Cardiac fibroblast (primary cell): ENCODE data around the gene EFCC1.

Source experiments
- DNase-seq, 2 donors: peaks; one replicate each; pipeline versions ENCODE4 v3.0.0 to v3.0.0-alpha.2; 2010; ENCODE audit warnings: low read depth in 2 of 2
- H3K4me3 ChIP-seq, 2 donors: replicated peaks in 1 of 2; 1 replicate in 1 of 2; 2 replicates in 1 of 2; pipeline ENCODE4 v1.5.1; 2011; ENCODE audit warnings: low read depth in 2 of 2, low read length in 2 of 2, mild to moderate bottlenecking in 2 of 2, moderate library complexity in 1 of 2
- TF ChIP-seq, protein P1 (sequence below): IDR thresholded peaks from one replicate; pipeline ENCODE4 v1.5.1; 2011; ENCODE audit warnings: low read depth, mild to moderate bottlenecking, low read length, inconsistent platforms

The EFCC1 gene

DNA sequence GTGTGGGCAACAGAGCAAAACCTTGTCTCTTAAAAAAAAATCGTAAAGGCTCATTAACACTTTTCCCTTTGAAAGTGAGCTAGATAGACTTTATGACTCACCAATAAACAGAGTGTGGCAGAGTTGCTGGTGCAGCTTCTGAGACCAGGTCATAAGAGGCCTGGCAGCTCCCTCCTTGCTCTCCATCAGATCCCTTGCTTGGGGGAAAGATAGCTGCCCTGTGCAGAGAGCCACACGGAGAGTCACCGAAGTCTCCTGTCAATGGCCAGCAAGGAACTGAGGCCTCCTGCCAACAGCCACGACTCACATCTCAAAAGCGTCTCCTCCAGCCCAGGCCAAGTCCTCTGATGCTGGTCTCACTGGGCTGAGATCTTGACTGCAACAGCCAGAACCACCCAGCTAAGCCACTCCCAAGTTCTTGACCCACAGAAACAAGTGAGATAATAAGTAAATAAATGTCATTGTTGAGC, 50.8 kb downstream of the EFCC1 start:
- TF ChIP-seq, protein P1, sequence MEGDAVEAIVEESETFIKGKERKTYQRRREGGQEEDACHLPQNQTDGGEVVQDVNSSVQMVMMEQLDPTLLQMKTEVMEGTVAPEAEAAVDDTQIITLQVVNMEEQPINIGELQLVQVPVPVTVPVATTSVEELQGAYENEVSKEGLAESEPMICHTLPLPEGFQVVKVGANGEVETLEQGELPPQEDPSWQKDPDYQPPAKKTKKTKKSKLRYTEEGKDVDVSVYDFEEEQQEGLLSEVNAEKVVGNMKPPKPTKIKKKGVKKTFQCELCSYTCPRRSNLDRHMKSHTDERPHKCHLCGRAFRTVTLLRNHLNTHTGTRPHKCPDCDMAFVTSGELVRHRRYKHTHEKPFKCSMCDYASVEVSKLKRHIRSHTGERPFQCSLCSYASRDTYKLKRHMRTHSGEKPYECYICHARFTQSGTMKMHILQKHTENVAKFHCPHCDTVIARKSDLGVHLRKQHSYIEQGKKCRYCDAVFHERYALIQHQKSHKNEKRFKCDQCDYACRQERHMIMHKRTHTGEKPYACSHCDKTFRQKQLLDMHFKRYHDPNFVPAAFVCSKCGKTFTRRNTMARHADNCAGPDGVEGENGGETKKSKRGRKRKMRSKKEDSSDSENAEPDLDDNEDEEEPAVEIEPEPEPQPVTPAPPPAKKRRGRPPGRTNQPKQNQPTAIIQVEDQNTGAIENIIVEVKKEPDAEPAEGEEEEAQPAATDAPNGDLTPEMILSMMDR, result no peak
- no peak overlapping the region for H3K4me3 ChIP-seq
- DNase-seq, result no peak

DNA sequence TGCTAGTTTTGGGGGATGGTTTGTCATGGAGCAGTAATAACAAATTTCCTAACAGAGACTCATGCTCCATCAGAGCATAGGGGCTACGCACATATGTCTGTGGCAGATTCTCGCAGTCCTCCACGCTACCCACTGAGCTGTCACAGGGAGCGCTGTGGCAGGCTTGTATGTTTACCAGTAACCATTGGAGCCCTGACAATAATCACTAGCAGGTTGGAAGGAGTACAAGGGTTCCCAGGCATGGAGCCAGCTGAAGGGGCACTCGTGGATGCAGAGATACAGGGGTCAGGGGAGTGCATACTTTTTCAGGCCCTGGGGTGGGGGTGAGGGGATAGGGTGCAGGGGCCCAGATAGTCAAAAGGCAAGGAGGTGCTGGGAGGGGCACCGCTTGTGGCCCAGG, 51.6 kb downstream of the EFCC1 start:
- TF ChIP-seq, protein P1, result no peak
- DNase-seq, result peak in 1 of 2 donors; percentile 48
- no peak overlapping the region for H3K4me3 ChIP-seq

DNA sequence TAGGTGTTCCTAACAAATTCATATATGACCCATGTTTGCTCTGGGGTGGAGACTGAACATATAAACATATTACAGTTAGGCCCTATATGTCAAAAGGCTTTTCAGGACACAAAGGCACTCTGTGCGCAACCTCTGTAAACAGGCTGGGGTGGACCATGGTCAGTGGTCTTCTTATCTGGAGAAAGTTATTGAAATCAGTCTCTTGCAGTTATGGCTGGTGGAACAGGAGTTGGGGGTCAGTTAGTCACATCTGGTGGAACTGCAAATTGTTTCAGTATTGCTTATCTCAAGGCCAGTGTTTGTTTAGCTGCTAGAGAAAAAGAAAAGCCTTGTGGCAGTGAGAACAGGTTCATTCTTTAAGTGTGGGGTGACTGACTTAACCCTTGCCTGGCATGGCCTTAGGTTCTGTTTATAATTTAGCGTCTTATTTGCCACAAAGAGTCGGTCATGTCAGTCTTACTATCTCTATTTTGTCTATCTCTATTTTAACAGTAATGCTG, 53.6 kb downstream of the EFCC1 start:
- DNase-seq, result no peak
- TF ChIP-seq, protein P1, result no peak
- H3K4me3 ChIP-seq, result no peak overlapping the region

DNA sequence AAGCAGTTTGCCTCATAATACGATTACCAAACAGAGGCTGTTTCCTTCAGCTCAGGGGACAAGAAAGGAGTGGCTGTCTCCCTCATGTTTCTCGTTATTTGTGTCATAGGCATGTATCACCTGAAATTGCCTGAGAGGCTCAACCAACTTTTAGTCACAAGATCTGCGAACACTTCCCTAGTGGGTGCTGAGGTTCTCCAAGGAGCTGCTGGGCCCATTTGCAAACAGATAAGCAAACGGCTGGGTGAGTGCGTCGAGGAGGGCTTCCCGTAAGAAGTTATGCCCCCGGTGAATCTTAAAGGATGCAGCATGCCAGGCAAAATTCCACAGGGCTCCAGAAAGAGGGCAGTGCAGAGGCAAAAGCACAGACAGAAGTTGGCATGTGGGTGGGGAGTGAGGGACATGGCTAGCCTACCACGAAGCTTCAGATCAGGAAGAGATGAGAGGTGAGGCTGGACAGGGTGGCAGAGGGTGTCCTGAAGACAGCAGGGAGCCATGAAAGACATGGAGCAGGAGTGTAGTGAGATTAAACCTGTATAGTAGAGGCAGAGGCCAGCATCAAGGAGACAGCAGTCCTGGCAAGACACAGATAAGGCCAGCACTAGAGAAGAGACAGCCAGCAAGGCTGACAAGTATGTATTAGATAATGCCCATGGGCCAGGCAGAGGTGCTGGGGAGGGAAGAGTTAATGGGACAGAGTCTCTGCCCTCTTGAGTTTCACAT, 55.5 kb downstream of the EFCC1 start:
- TF ChIP-seq, protein P1, result no peak
- H3K4me3 ChIP-seq, result no peak overlapping the region
- no peak for DNase-seq

DNA sequence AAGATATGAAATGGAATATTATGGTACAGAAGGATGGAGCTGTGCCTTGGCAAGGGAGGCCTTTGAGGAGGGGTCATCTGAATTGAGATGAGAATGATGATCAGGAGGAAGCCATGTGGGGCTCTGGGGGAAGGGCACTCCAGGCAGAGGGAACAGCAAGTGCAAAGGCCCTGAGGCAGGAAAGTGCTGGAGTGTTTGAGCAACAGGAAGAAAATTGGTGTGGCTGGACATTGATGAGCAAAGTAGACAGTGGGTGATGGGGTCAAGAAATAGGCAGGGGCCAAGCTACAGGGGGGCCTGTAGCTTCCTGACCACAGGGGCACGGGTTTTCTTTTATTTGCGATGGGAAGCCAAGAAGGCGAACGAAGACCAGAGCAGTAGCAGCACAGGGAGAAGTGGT, 56.1 kb downstream of the EFCC1 start:
- no peak for DNase-seq
- no peak overlapping the region for H3K4me3 ChIP-seq
- TF ChIP-seq, protein P1, result no peak

DNA sequence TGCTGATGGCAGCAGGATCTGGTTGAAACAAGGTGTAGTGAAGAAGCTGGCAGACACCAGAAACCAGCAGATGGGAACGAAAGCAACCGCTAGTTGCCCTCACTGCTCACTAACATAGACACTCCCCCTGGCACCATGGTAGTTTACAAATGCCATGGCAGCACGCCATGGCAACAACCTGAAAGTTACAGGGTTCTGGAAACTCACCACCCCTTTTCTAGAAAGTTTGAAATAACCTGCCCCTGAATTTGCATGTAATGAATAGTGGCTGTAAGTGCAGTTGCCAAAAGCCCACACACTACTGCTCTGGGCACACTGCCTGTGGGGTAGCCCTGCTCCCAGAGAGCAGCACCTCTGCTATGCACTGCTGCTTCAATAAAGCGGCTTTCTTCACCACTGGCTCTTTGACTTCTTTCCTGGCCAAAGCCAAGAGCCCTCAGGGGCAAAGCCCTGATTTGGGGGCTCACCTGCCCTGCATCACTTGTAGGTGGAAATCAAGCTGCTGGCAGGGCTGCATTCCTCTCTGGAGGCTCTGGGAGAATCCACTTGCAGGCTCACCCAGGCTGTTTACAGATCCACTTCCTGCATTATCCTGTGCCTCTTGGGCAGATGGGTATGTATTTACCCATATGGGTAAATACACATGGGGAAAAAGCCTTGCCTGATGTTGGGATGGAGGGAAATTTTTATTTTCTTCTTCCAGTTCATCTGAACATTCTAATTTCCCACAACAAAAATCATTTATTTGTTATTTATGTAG, 57.5 kb downstream of the EFCC1 start:
- H3K4me3 ChIP-seq, result no peak overlapping the region
- DNase-seq, result no peak
- TF ChIP-seq, protein P1, result no peak
